ENCODE measurements around the gene COL20A1.
"Not testable (repeated sequence)": the region's sequence is repeated elsewhere in the genome, so short reads cannot be mapped to it uniquely, and the experiment has no call there.

The COL20A1 gene

GRCh38 chr20:63291811-63292210 is 1.2 kb upstream of the COL20A1 start:
- DNase-seq: no peak

GRCh38 chr20:63292292-63292701 is 689 bp upstream of the COL20A1 start:
- DNase-seq: no peak

- DNase-seq: no peak
These were observed 470 bp downstream of the COL20A1 start for GRCh38 chr20:63293456-63293855.

- DNase-seq: no peak
These were observed 1.0 kb downstream of the COL20A1 start for GRCh38 chr20:63293871-63294535.

- DNase-seq: no peak
These were observed 1.5 kb downstream of the COL20A1 start for GRCh38 chr20:63294536-63294900.

GRCh38 chr20:63295018-63295417 is 2.0 kb downstream of the COL20A1 start:
- no peak for DNase-seq

- no peak for DNase-seq
These were observed 2.4 kb downstream of the COL20A1 start for GRCh38 chr20:63295422-63295821.

GRCh38 chr20:63295846-63296245 is 2.9 kb downstream of the COL20A1 start:
- no peak for DNase-seq

GRCh38 chr20:63296531-63297299 is 3.7 kb downstream of the COL20A1 start:
- DNase-seq: no peak

GRCh38 chr20:63297371-63297781 is 4.4 kb downstream of the COL20A1 start:
- no peak for DNase-seq

- DNase-seq: no peak
These were observed 5.0 kb downstream of the COL20A1 start for GRCh38 chr20:63297796-63298572.

GRCh38 chr20:63298731-63299312 is 5.8 kb downstream of the COL20A1 start:
- DNase-seq: no peak

GRCh38 chr20:63301671-63302070 is 8.7 kb downstream of the COL20A1 start:
- no peak for DNase-seq

- DNase-seq: no peak
These were observed 10.2 kb downstream of the COL20A1 start for GRCh38 chr20:63303095-63303666.

- no peak for DNase-seq
These were observed 12.4 kb downstream of the COL20A1 start for GRCh38 chr20:63305393-63305792.

- DNase-seq: not testable (repeated sequence)
These were observed 13.1 kb downstream of the COL20A1 start for GRCh38 chr20:63305933-63306672.

GRCh38 chr20:63306673-63307537 is 13.9 kb downstream of the COL20A1 start:
- DNase-seq: no peak

GRCh38 chr20:63307538-63308217 is 14.7 kb downstream of the COL20A1 start:
- no peak for DNase-seq

GRCh38 chr20:63308218-63308911 is 15.4 kb downstream of the COL20A1 start:
- no peak for DNase-seq

Data from cerebellar nuclear complex (tissue), 1 donor.